HG03460 (cell line): Measurements from ENCODE around the gene POPDC2.

Experiments
- ATAC-seq: cut with Tn5 transposase; IDR thresholded peaks from one replicate; pipeline ENCODE4 v1.9.1; 2021; ENCODE audit not compliant: unreplicated experiment

POPDC2 gene

DNA sequence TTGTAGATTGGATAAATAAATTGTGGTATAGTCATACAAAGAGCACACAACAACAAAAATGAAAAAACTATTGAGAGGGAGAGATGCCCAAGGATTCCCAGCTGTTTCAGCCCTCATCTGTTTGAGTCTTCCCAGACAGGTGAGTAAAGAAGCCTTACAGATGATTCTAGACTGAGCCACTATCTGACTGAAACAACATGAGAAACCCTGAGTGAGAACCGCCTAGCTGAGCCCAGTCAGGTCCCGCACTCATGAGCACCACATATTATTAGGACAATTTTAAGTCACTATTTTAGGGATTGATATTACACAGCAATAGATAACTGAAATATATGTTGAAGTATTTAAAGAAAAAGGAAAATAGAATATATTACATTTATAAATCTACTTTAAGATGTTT lies 19.0 kb downstream of the POPDC2 start:
- ATAC-seq = no peak

DNA sequence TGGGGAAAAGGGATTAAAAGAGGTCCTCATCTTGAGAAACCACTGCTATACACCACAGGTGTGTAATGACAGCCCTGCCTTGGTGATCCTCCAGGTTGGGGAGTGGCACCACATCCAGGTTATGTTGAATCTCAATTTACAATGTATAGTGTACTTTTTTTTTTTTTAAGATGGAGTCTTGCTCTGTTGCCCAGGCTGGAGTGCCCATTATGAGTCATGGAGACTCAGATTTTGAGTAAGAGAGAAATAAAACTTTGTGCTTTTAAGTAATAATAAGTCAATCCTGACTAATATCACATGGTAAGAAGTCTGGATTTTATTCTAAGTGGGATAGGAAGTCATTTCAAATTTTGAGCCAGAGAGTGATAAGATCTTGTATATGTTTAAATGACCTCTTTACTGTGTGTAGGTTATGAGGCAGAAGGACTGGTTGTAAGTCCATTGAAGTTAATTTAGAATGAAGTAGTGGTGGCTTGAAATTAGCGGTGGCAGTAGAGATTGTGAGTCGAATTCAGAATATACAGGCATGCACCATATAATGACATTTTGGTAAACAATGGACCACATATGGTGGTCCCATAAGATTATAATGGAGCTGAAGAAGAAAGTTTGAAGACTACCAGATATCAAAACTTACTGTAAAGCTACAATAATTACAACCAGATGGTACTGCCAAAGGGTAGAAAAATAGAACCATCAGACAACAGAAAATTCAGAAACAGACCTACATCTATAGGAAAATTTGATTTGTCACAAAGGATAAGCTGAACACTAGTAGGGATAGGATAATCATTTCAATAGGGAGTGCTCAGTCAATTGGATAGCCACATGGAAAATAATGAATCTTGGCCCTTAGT lies 20.7 kb downstream of the POPDC2 start:
- ATAC-seq = no peak

DNA sequence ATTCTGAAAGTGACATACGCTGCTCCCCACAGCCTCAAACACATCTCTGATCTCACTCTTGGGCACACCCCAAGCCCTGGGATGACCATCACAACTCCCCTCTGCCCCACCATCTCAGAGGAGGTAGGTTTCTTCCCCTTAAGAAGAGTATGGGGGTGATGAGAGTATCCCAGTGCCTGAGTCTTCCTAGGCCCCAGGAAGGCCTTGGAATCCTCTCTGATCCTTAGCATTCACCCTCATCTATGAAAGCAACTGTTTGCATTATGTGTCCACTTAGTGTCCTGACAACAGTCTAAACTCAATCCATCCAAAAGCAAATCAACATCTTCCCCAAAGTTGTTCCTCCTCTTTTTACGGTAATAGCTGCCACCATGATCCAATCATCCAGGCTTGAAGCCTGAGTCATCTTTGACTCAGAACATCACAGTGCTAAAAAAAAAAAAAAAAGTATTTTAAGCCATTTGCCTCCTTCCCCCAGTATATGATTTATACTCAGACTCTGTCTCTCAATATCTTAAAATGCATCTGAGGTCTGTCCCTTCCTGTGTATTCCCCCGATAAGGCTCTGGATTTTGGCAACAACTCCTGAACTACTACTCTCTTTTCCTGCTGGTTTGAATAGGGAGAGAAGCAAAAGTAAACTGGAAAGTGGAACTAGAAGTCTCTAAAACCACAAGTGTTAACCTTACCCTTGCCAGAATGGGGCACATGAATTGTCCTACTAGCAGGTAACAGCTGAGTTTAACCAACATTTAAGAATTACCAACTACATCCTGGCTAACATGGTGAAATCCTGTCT lies 22.5 kb downstream of the POPDC2 start:
- ATAC-seq = peak; percentile 42

DNA sequence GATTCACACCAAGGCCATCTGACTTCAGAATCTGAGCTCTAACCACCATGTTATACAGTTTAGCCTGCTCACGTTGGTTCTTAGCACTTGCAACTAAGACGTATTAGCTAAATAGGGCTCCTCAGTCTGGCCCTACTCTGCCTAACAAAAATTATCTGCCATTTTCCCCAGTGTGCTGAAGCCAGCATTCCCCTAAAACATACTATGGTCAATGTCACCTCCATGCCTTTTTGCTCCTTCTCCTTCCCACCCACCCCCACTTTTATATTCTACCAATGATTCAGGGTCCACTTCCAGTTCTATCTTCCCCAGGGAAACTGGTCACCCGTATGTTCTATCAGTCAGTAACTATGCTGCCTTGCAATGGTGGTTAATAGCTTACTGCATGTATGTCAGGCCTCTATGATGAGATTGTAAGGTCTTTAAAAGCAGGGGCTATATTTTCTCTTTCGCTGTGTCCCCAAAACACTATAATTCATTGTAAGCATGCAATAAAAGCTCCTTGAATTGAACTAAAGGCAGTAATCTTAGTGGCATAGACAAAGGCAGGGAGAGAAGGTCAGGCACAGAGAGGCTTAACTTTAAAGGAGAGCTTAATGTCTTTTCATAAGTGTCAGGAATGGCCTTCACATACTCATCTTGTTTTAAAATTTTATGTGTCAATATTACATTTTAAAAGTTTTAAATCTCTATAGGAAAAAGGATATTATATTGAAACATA lies 23.3 kb downstream of the POPDC2 start:
- no peak for ATAC-seq

DNA sequence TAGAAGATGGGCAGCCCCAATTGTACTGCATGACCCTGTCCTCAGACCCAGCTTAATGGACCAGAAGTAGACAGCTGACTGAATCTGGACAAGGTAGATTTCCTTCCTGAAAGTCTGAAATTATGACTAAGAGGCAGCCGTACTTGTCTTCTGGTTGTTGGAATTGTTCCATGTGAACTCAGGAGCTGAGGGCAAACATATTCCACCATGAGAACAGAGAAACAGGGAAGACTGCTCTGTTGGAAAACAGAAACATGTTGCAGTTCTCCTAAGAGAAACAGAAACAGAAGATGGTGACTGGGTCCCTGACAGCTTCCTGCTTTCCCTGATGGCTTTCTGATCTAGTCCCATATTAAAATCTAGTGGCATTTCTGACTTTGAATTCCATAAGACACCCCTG lies 24.1 kb downstream of the POPDC2 start:
- ATAC-seq = no peak

DNA sequence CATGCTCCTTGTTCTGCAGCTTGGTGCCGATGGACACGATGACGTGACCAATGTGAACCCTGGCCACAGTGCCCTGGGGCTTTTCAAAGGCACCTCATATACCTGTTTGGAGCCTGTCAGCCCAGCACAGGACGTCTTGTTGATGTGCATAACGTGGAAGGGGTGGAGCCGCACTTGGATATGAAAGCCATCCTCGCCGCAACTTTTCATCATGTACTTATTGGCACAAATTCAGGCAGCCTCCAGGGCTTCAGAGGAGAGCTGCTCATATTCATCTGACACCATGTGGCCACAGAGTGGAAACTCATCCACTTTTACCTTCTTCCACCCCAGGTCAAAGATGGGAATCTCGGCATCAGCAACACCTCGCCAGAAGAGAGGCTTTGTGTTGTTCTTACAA lies 24.7 kb downstream of the POPDC2 start:
- ATAC-seq = no peak

DNA sequence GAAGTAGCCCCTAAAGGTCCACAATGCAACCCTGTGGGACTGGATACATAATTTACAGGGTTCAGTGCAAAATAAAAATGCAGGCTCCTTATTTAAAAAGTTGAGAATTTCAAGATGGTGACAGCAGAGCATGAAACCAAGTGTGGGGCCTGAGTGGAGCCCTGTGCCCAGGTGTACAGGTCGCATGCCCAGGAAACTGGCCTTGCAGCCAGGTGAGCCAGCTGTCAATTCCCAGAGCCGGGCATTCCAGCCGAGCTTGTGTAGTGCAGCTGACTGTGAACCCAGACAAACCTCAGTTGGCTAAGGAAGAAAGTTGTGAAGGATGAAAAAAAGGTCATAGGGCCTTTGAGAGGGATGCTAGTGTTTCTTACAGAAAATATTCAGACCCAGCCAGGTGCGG lies 27.6 kb downstream of the POPDC2 start:
- no peak for ATAC-seq

DNA sequence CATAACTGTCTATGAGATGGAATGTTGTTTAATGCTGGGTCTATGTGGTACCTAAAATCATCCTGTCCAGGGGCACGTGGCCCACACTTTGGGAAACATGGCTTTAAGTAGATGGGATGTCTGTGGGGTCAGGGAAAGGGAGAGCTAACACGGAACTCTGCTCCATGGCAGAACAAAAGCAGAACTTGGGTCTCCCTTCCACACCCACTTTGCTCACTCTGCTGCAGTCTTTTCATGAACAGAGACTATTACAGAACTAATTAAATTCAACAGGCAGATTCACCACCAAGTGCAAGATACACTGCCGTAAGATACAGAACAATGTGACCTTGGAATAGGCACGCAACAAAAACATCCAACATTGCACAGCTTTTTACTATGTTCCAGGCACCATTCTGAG lies 28.2 kb downstream of the POPDC2 start:
- no peak for ATAC-seq

DNA sequence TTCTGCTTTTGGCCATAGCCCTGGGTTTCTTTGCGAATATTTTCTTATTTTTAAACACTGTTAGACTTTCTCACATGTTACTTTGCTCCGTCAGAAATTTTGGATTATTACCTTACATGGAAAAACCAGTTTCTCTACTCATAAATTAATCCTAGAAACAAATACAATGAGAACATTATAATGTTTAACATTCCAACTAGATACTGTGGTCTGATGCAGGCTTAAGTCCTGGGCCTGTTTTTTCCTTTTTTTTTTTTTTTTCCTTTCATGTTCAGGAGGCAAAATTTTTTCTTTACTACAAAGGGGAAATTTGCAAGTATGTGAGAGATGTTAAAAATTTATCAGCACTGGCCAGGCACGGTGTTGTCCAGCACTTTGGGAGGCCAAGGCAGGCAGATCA lies 28.9 kb downstream of the POPDC2 start:
- no peak for ATAC-seq

DNA sequence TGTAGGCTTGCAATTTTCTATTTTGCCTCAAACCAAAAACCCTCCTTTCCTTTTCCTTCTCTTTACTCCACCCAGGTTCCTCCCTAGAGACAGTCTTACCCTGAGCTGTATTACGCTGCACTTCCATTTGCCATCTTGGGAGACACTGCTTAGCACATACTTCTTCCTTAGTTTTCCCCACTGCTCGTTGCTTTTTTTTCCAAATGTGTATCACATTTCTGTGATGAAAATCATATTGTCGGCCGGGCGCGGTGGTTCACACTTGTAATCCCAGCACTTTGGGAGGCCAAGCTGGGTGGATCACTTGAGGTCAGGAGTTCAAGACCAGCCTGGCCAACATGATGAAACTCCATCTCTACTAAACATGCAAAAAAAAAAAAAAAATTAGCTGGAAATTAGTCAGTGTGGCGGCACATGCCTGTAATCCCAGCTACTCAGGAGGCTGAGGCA lies 29.5 kb downstream of the POPDC2 start:
- ATAC-seq = no peak

DNA sequence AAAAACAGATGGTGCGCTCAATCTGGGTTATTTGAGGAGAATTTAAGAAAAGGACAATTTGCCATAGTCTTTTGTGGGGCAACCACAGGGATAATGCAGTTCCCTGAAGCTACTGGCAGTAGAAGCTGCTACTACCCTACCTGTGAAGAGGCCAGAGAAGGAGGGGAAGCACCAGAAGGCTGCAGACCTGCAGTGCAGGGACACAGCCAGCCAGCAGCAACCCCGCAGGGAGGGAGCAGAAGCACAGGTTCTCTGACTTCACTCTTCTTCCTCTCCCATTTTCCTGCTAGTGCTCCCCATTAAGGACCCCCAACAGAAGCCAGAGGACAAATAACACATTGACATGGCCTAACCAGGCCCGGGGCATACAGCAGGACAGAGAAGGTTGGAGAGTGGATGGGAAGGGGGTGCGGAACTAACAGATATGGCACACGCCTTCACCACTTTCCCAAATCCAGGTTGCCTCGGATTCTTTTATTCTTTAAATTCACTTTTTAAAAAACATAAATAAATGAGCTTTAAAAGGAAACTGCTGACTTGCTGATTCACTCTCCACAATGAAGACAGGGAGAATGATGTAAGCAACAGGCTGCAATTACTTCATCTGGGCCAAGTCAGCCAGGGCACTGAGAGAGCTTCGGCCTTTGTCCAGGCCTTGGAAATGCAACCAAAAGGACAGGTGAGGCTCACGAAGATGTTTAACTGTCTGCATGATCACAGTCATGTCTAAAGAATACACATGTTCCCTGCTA lies 30.1 kb downstream of the POPDC2 start:
- ATAC-seq = no peak

DNA sequence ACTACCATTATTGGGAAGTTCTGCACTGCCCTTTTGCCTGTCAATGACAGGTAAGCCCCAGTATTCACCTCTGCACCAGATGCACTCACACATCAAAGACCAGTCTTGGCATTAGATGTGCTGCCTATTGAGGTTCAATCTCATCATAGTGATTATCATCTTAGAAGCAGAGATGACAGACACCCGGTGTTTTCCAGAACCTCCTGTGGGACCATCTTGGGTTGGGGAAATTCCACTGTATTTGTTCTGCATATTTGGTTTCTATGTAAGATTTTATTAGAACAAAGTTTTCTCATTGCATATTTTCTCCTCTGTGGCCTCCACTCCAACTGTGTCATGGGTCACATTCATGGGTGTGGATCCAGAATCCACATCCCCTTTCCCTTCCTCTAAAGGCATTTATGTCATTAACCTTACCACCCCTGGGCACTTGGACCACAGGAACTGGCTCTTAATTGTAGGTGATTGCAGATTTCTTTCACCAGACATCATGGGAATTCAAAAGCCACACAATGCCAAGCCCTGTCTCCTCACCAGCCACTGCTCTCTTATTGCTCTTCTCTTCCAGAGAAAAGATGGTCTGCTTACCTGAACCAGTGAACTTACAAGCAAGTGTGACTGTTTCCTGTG lies 31.5 kb downstream of the POPDC2 start:
- peak; percentile 32 for ATAC-seq

DNA sequence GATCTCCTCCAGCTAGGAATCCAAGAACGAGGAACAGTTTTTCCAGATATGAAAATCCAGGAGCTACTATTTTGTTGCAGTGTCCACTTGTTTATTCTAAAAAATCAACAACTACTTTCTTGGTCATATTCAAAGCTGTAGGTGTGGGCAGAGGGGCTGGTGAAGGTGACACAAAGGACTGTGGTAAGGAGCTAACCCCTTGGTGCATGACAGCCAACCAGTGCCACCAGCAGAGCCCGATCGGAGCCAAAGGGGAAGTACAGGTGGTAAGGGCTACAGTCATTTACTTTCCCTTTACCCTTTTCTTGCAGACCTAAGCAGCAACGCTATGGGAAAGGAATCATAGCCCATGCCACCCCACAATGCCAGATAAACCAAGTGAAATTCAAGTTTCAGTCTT lies 32.0 kb downstream of the POPDC2 start:
- peak; percentile 65 for ATAC-seq

DNA sequence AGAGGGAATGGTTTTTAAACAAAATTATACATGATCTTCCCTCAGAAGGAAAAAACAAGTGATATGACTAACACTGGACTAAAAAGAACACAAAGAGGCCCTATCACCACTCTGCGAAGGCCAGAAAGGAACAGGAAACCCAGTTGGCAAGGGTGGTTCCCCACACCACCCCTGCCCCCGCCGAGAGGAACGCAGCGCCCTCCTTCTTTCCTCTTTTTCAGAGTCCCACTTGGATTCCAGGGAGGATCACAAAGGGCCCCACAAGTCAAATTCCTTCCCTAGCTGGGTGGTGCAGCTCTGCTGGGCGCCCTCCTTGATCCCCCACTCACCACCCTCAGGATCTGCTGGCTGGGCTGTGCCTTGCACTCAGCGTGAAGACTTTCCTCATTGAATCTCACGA lies 32.9 kb downstream of the POPDC2 start:
- no peak for ATAC-seq

DNA sequence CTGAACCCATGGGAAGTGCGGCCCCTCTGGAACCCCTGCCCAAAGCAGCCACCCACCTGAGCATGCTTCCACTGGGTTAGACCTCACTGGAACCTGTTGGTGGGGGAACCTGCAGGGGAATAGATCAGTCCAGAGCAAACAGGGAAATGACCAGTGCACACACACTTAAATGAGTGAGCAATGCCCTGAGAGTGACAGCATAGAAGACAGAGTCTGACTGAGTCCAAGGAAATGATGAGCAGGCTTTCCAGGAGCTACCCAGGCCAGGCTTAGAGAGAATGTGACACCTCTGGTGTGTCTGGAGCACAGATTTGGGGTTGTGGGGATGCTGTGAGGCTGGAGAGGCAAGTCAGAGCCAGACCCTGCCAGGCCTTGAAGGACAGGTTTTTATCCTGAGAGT lies 34.2 kb downstream of the POPDC2 start:
- no peak for ATAC-seq

DNA sequence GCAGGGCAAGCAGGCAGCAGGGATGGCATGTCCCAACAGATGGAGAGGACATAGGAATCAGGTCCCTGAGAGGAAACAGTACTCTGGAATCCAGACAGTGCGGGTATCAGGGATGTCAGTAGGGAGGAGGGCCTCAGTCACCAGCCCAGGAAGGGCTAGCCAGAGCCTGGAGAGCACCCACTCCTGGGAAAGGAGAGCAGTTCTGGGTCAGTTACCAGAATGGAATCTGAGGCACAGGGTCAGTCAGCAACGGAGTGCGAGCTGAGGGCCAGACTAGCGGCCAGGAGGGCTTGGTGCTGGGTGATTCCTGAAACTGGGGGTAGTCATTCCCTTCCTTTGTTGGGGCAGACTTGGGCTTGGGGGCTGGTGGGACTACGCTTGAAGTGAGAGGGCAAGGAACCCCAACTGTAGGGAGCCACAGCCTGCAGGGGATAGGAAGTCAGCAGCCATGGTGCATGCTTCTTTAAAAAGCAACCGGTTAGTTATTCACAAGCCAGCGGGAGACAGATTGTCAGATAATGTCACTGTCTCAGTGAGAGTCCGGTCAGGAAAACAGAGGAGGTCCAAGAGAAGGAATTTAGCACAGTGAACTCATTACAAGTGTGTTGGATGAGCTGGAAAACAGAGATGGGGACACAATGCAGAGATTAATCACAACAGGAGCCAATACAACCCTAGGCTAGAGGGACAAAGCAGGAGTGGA lies 34.8 kb downstream of the POPDC2 start:
- no peak for ATAC-seq

DNA sequence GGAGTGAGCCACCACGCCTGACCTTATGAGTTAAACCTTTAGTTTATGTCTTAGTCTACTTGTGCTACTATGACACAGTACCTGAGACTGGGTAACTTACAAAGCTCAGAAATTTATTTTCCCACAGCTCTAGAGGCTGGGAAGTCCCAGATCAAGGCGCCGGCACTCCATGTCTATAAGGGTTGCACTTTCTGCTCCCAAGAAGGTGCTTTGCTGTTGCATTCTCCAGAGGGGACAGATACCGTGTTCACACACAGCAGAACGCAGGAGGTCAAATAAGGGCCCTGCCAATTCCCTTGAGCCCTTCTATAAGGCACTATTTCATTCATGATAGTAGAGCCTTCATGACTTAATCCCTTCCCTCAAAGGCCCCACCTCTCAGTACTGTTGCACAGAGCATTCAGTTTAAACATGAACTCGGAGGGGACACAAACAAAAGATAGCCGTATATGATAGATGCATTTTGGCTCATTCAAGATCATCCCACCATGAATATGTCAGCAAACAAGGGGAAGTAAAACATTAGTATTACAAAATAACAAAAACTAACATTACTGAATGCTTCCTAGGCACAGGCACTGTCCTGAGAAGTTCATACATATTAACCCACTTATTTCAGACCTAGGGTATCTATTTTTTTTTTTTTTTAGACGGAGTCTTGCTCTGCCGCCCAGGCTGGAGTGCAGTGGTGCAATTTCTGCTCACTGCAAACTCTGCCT lies 36.2 kb downstream of the POPDC2 start:
- ATAC-seq = no peak

DNA sequence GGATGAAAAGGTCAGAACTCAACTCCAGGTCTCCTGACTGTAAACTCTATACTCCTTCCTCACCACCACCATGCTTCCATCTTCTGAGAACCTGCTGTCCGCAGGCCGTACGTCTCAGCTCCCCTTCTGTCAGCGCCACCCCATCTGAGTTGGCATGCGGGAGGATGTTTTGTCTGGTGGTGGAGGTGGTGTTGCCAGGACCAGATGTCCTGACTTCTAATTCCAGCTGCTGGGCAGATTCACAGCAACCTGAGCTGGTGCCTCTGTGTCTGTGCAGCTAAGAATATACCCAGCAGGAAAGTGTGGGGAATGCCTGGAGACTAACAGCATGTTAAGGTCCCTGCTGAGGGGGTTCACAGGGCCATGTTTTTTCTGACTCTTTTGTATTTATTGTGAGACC lies 39.5 kb downstream of the POPDC2 start:
- no peak for ATAC-seq

DNA sequence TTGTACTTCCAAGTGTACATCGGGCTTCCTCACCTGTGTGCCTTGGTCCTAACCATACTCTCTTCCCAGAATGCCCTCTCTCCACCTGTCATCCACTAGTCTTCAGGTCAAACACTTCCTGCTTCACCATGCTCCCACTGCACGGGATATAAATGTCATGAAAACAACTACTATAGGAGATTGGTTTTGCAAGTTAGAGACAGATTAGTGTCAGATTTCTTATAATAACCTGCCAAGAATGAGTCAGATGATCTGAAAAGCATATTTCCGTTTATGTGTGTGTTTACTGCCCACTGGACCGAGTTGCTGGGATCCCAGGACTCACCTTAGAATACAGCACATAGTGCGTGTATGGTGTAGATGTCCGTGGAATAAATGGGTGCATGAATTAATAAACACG lies 41.3 kb downstream of the POPDC2 start:
- ATAC-seq = no peak
